ENCODE results near the gene ATXN3. TPM values are rescaled to one million over a fixed set of nuclear protein-coding genes. Genes with fewer than 3 reads are reported as not detected.

The ATXN3 gene
- polyA plus RNA-seq: 17.3 and 23.8 TPM in 2 replicates

DNA sequence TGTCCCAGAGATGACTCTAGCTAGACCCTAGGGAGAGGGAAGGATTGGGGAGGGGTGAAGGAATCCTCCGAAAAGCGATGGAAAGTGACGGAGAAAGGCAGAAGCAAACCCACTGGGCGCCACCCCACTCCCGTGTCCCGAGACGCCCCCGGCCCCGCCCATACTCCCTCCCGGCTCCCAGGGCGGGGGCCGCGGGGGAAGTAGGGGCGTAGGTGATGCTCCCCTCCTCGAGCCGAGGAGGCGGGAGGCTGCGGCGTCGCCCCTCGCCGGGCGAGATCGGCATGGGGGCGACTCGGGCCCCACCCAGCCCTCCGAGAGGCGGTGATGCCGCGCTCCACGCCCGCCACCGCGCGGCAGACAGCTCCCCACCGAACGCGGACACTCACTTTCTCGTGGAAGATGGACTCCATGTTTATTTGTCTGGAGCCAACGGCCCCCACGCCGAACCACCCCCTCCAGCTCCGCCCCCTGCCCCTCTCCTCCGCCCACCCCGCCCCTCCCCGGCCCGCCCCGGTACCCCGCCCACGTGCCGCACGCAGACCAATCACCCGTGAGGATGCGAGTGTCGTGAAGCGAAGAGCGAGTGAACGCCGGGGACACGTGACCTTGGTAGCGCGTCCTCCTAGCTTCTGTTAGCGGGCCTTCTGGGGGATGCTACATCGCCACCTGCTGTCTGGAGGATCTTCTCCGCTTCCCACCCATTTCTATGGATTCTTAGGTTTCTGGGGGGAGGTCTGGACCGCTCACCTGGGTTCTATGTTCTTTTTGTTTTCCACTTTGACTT lies at the start of gene ATXN3:
Gene ATXN3 (minus strand): TSS at position 440 of the 784 bp plus-strand sequence. CDS start 30 bp downstream, at position 410.

DNA sequence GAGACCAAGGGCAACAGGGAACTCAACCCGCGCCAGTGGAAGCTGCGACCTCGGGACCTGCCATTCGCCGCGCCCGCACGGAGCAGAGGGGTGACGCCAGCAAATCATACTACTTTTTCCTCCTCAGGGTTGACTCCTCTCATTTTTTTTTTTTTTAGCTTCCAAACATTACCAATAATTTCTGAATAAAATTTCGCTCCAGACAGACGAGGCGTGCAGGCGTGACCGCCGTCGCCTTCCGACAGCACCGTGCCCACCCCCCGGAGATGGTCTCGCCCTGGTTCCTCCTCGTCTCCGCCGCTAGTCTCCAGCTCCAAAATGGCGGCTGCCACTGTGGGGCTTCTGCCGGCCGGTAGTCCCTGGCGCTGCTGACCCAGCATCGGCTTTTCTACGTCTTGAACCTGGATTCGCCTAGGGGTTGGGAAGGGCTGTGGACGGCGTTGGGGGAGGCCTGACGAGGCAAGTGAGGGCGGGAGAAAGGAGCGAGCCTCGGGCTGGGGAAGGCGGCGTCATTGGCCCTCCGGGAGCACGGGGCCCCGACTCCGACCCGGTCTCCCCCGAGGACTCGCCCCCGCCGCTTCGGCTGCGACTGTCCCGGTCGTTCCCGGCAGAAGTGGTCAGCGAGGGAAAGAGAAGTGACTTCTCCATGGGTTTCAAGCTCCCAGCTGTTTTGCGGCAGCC lies 15.4 kb upstream of the ATXN3 start, which contains the start of the genes CPSF2 and NDUFB1:
Gene CPSF2 (plus strand): TSS at position 300 of the 681 bp plus-strand sequence. CDS start 9,016 bp downstream, outside the sequence.
Gene NDUFB1 (minus strand): TSS at position 37 of the 681 bp plus-strand sequence. CDS start 4,069 bp downstream, outside the sequence.

DNA sequence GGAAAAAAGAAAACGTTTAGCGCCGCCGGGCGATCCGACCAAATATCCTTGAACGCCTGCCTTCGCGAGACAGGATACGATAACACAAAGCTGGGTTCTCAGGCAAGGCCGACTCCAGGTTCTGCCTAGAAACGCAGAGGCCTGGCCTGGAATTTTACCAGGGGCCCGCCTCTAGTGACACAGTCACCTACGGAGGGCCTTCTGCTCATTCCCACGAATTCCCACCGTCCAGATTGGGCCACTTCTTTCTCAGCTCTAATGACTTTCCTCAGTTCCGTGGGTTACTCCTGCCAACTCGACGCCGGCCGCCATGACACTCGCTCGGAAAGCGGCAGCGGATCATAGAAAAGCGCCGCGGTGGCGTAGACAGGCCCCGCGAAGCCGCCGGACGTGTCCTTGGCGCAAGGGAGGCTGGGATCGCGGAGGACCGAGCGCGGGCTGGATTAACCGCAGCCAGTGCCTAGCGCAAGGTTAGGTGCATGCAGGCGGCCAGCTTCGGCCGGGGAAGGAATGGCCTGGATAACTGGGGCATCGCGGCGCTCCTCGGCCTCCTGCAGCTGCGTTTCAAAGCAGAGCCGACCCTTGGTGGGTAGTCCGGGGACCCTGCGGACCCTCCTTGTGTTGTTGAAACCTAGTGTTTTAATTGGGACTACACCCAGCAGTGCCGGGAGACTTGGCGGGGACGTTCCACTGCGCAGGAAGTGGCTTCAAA lies 66.5 kb downstream of the ATXN3 start, which contains the start of gene TRIP11:
Gene TRIP11 (minus strand): TSS at position 341 of the 712 bp plus-strand sequence. CDS start 374 bp downstream, outside the sequence.

Other genes with a start within 250 kb of the ATXN3 start
- gene TC2N, start 239.0 kb downstream of the ATXN3 start, polyA plus RNA-seq: 0.51 TPM in 1 of 2 replicates, not detected in the other
- 4.5 and 17.8 TPM in 2 replicates for gene FBLN5, start 158.9 kb downstream of the ATXN3 start, polyA plus RNA-seq
- gene TRIP11, start 66.5 kb downstream of the ATXN3 start, polyA plus RNA-seq: 13.4 and 23.0 TPM in 2 replicates
- 817 and 1,121 TPM in 2 replicates for gene NDUFB1, start 15.1 kb upstream of the ATXN3 start, polyA plus RNA-seq
- gene CPSF2, start 15.4 kb upstream of the ATXN3 start, polyA plus RNA-seq: 12.5 and 30.0 TPM in 2 replicates
- 0.79 TPM in 1 of 2 replicates, not detected in the other for gene SLC24A4, start 216.6 kb upstream of the ATXN3 start, polyA plus RNA-seq